NCI-H748 treated with DMSO at 0.1 percent for 48 hours (cell line): ENCODE measurements around the gene BTBD2.

Experiments used
- DNase-seq: peaks from one replicate; lab custom pipeline; 2025; lab: John Stamatoyannopoulos, UW

BTBD2 gene

GRCh38 chr19:1959928-1960589 is 55.5 kb downstream of the BTBD2 start:
- DNase-seq, result no peak

- no peak for DNase-seq
Measured at GRCh38 chr19:1957562-1958248, 57.8 kb downstream of the BTBD2 start.

- no peak for DNase-seq
Measured at GRCh38 chr19:1956868-1957492, 58.5 kb downstream of the BTBD2 start.

GRCh38 chr19:1956122-1956494 is 59.4 kb downstream of the BTBD2 start:
- DNase-seq, result no peak

- no peak for DNase-seq
Measured at GRCh38 chr19:1955171-1956121, 60.1 kb downstream of the BTBD2 start.

- DNase-seq, result no peak
Measured at GRCh38 chr19:1954532-1954933, 61.0 kb downstream of the BTBD2 start.

GRCh38 chr19:1953441-1954094 is 61.9 kb downstream of the BTBD2 start:
- no peak for DNase-seq

GRCh38 chr19:1953037-1953436 is 62.5 kb downstream of the BTBD2 start:
- no peak for DNase-seq

- DNase-seq, result no peak
Measured at GRCh38 chr19:1952635-1953034, 62.9 kb downstream of the BTBD2 start.

- no peak for DNase-seq
Measured at GRCh38 chr19:1950640-1951039, 64.9 kb downstream of the BTBD2 start.

GRCh38 chr19:1949304-1950101 is 66.0 kb downstream of the BTBD2 start:
- DNase-seq, result no peak

GRCh38 chr19:1947651-1948209 is 67.8 kb downstream of the BTBD2 start:
- no peak for DNase-seq

GRCh38 chr19:1945899-1946298 is 69.6 kb downstream of the BTBD2 start:
- no peak for DNase-seq

- no peak for DNase-seq
Measured at GRCh38 chr19:1944916-1945561, 70.5 kb downstream of the BTBD2 start.

GRCh38 chr19:1944088-1944915 is 71.2 kb downstream of the BTBD2 start:
- DNase-seq, result no peak

GRCh38 chr19:1943661-1944087 is 71.8 kb downstream of the BTBD2 start:
- no peak for DNase-seq

GRCh38 chr19:1942934-1943555 is 72.5 kb downstream of the BTBD2 start:
- no peak for DNase-seq

GRCh38 chr19:1942078-1942933 is 73.2 kb downstream of the BTBD2 start:
- peak; percentile 20 for DNase-seq
